Measurements from ENCODE around the gene NUP62. TPM values are rescaled to one million over a fixed set of nuclear protein-coding genes. Genes with fewer than 3 reads are reported as not detected.

Gene NUP62
- total RNA-seq, 1 donor from 2014 or later = 16.2 TPM

DNA sequence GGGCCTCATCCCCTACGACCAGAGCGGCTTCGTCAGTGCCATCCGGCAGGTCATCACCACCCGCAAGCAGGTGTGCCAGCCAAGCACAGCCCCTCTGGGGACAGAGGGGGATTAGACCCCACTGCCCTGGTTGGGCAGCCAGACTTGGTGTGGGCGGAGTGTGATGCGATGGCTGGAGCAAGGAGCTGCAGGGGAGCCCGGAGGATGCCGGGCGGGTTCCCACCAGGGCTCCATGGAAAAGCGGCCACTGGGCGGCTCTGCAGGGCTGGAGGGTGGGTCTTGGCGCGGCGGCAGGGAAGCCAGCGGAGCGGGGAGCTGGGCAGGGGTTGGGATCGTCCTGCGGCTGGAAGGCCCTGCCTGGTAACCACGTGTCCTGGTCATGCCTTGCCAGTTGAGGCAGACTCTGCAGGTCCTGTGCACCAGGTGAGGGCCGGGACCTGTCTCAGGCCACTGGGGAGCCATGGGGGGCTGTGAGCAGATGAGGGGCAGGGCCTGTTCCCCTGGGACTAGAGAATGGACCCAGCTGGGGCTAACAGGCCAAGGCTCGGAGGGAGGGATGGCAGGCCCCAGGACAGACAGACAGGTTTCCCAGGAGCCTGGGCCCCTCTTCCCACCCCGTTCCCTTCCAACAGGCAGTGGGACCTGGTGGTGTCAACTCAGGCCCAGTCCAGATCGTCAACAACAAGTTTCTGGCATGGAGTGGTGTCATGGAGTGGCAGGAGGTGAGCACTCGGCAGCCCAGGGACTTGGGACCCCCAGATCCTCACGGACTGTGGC lies 72.1 kb downstream of the NUP62 start:
- Histone ChIP-seq H3K27me3 (ENCODE audit: control insufficient read depth in 3 of 3, insufficient read depth in 3 of 3, low read length in 3 of 3) (no peaks in the 10 kb centered on the region), H3K4me3 (ENCODE audit: low read length in 3 of 3) (no peak overlapping the region), H3K27ac (ENCODE audit: low read depth, low read length) (no peak overlapping the region), H3K36me3 (ENCODE audit: control insufficient read depth in 3 of 3, insufficient read depth in 3 of 3, low read length in 3 of 3) (peaks cover 39 to 61% (median 58%) of the 10 kb centered on the region in 3 donors), H3K9ac (ENCODE audit: low read depth in 1 of 3, low read length in 3 of 3) (peak overlapping the region in 1 of 3 donors; percentile 25), H3K9me3 (ENCODE audit: control insufficient read depth in 3 of 3, low read length in 3 of 3) (no peaks in the 10 kb centered on the region), H3K4me1 (ENCODE audit: control insufficient read depth in 3 of 3, insufficient read depth in 3 of 3, low read length in 3 of 3) (peaks cover 16 to 27% (median 17%) of the 10 kb centered on the region in 3 donors)

Other genes with a start within 250 kb of the NUP62 start
- gene ADM5, start 239.9 kb downstream of the NUP62 start, total RNA-seq = 1.0 TPM
- gene CPT1C, start 238.4 kb downstream of the NUP62 start, total RNA-seq = 4.7 TPM
- gene TSKS, start 166.2 kb downstream of the NUP62 start, total RNA-seq = under 0.01 TPM
- gene AP2A1, start 162.5 kb downstream of the NUP62 start, total RNA-seq = 32.9 TPM
- 12.5 TPM for gene FUZ, start 116.2 kb downstream of the NUP62 start, total RNA-seq
- 11.0 TPM for gene MED25, start 111.2 kb downstream of the NUP62 start, total RNA-seq
- gene PTOV1, start 78.3 kb downstream of the NUP62 start, total RNA-seq = 63.7 TPM
- 17.2 TPM for gene PNKP, start 61.9 kb downstream of the NUP62 start, total RNA-seq
- gene AKT1S1, start 52.1 kb downstream of the NUP62 start, total RNA-seq = 3.1 TPM
- 7.3 TPM for gene TBC1D17, start 51.8 kb downstream of the NUP62 start, total RNA-seq
- 0.52 TPM for gene IL4I1, start 32.6 kb downstream of the NUP62 start, total RNA-seq
- 2.1 TPM for gene ATF5, start 299 bp downstream of the NUP62 start, total RNA-seq
- gene SIGLEC11, start 31.7 kb upstream of the NUP62 start, total RNA-seq = 1.6 TPM
- 8.9 TPM for gene VRK3, start 95.9 kb upstream of the NUP62 start, total RNA-seq
- 4.7 TPM for gene ZNF473, start 96.5 kb upstream of the NUP62 start, total RNA-seq
- not detected for gene IZUMO2, start 233.8 kb upstream of the NUP62 start, total RNA-seq

Data from skeletal muscle tissue (tissue), 4 donors.